MCF 10A (cell line): ENCODE results near the gene RPL26. TPM values are rescaled to one million over a fixed set of nuclear protein-coding genes. Genes with fewer than 3 reads are reported as not detected.
A peak's percentile ranks its signal among the peaks of the same experiment; 100 is the strongest.
"Not testable (repeated sequence)": the region's sequence is repeated elsewhere in the genome, so short reads cannot be mapped to it uniquely, and the experiment has no call there.

Experiments used
- BruUV-seq: library from RNA; stranded (reverse); fragments of 400-500 nt; replicated peaks from 2 replicates; lab custom pipeline; 2021; lab: Mats Ljungman, UMichigan
- CTCF ChIA-PET: fragments of 300-600 bp; sonication (Branson Sonifier 250); formaldehyde crosslinking; extraction: SDS; loops from one replicate; lab custom pipeline; 2021; ENCODE audit warnings: antibody characterized with exemption, inconsistent platforms; lab: Yijun Ruan, JAX
- POLR2A ChIA-PET: fragments of 300-600, 350-650 bp; sonication (Branson Sonifier 250); formaldehyde crosslinking; extraction: SDS; loops from one replicate; lab custom pipeline; 2020; ENCODE audit warnings: antibody characterized with exemption, inconsistent platforms; lab: Yijun Ruan, JAX
- DNase-seq: peaks from one replicate; pipeline ENCODE4 v3.0.0-alpha.2; 2018; ENCODE audit not compliant: unreplicated experiment
- H3K27ac Mint-ChIP-seq: one replicate; pipeline ENCODE4 v1.8.0; 2022; ENCODE audit warnings: mild to moderate bottlenecking, low read depth, mixed read lengths; ENCODE audit not compliant: unreplicated experiment
- H3K27me3 Mint-ChIP-seq: one replicate; pipeline ENCODE4 v1.8.0; 2022; ENCODE audit warnings: mixed read lengths; ENCODE audit not compliant: insufficient read depth, unreplicated experiment
- H3K36me3 Mint-ChIP-seq: one replicate; pipeline ENCODE4 v1.8.0; 2022; ENCODE audit warnings: mild to moderate bottlenecking, moderate library complexity, mixed read lengths; ENCODE audit not compliant: insufficient read depth, unreplicated experiment
- H3K4me1 Mint-ChIP-seq: one replicate; pipeline ENCODE4 v1.8.0; 2022; ENCODE audit warnings: mixed read lengths; ENCODE audit not compliant: insufficient read depth, unreplicated experiment
- H3K4me3 Mint-ChIP-seq: one replicate; pipeline ENCODE4 v1.8.0; 2022; ENCODE audit warnings: mild to moderate bottlenecking, moderate library complexity, mixed read lengths; ENCODE audit not compliant: unreplicated experiment
- H3K9me3 Mint-ChIP-seq: one replicate; pipeline ENCODE4 v1.8.0; 2022; ENCODE audit warnings: mixed read lengths; ENCODE audit not compliant: unreplicated experiment
- intact Hi-C: fragments of 100-400 bp; cut with micrococcal nuclease; formaldehyde crosslinking; loops from 2 replicates; pipeline ENCODE4 v1.14.1; 2022
- total RNA-seq: library from RNA; stranded (reverse); gene quantifications from 2 replicates; pipeline ENCODE4 v1.2.3, GENCODE V29; 2022
- TF ChIP-seq, protein P1 (sequence below): fragments of 200-600 bp; IDR thresholded peaks from one replicate; pipeline ENCODE4 v1.8.0; 2022; ENCODE audit warnings: antibody characterized with exemption, mild to moderate bottlenecking; ENCODE audit not compliant: unreplicated experiment

Gene RPL26
- total RNA-seq, 1 experiment from 2014 or later = 3,179 TPM

DNA sequence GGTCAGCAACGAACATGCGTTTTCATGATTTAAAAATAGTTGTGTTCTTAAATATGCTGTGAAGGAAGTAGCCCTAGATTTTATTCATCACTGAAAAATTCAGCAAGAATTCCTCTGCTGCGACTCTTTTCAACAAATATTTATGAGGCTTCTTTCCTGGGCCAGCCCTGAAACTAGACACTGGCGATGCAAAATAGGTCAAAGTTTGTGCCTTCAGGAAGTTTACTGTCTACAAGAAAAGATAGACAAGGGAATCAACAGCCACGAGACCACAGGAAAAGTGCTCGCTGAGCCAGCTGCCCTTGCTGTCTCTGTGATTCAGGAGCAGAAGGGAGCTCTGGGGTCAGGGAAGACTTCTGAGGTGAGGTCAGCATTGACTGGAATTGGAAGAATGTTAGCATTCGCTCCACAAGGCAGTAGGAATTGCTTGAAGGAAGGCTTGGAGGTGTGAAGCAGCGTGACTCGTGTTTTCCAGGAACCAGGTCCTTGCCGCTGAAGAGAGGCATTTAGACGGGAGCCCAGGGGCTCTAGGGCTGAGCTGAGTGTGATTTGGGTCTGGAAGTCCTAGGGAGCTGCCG is 1.9 kb upstream of the RPL26 start:
- ChIA-PET CTCF (interaction anchor here (0.7 kb wide), 1 partner anchor 328 kb away, joined by 5 read pairs; no protein-coding TSS in a partner anchor), POLR2A (no interaction called here)
- H3K27me3 Mint-ChIP-seq = no peaks in the 10 kb centered on the region
- H3K27ac Mint-ChIP-seq = peak overlapping the region; percentile 100
- intact Hi-C loops = loop anchor here (5.0 kb wide), 3 partner anchors 163 to 323 kb away; partner anchors contain the start of gene HES7
- H3K4me1 Mint-ChIP-seq = peaks cover 14% of the 10 kb centered on the region
- no peak for DNase-seq
- peaks cover 35% of the 10 kb centered on the region for H3K36me3 Mint-ChIP-seq
- TF ChIP-seq, protein P1, sequence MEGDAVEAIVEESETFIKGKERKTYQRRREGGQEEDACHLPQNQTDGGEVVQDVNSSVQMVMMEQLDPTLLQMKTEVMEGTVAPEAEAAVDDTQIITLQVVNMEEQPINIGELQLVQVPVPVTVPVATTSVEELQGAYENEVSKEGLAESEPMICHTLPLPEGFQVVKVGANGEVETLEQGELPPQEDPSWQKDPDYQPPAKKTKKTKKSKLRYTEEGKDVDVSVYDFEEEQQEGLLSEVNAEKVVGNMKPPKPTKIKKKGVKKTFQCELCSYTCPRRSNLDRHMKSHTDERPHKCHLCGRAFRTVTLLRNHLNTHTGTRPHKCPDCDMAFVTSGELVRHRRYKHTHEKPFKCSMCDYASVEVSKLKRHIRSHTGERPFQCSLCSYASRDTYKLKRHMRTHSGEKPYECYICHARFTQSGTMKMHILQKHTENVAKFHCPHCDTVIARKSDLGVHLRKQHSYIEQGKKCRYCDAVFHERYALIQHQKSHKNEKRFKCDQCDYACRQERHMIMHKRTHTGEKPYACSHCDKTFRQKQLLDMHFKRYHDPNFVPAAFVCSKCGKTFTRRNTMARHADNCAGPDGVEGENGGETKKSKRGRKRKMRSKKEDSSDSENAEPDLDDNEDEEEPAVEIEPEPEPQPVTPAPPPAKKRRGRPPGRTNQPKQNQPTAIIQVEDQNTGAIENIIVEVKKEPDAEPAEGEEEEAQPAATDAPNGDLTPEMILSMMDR = no peak
- no peaks in the 10 kb centered on the region for H3K9me3 Mint-ChIP-seq
- no TSS peak for BruUV-seq
- peak overlapping the region; percentile 97 for H3K4me3 Mint-ChIP-seq

GRCh38 chr17:8382880-8383142 is 182 bp downstream of the RPL26 start:
- intact Hi-C loops = loop anchor here (1.0 to 5.0 kb wide), 6 partner anchors 54 to 363 kb away; partner anchors contain the start of gene HES7
- Mint-ChIP-seq H3K4me3 (peak overlapping the region; percentile 97), H3K36me3 (peaks cover 55% of the 10 kb centered on the region), H3K4me1 (peaks cover 21% of the 10 kb centered on the region), H3K27ac (peak overlapping the region; percentile 100), H3K27me3 (no peaks in the 10 kb centered on the region), H3K9me3 (no peaks in the 10 kb centered on the region)
- TF ChIP-seq, protein P1 = no peak
- ChIA-PET POLR2A (interaction anchor here (0.7 to 3.2 kb wide), 19 partner anchors 11 to 365 kb away, joined by 3 to 28 read pairs (median 5); partner anchors contain the start of genes NDEL1 and RANGRF), CTCF (interaction anchor here (0.6 to 1.8 kb wide), 11 partner anchors 9 to 403 kb away, joined by 3 to 6 read pairs (median 4); partner anchors contain the start of gene RNF222)
- no peak for DNase-seq
- BruUV-seq = no TSS peak

- Mint-ChIP-seq H3K4me3 (peak overlapping the region; percentile 97), H3K27me3 (no peaks in the 10 kb centered on the region), H3K9me3 (no peaks in the 10 kb centered on the region), H3K36me3 (peaks cover 61% of the 10 kb centered on the region), H3K27ac (peak overlapping the region; percentile 100), H3K4me1 (peaks cover 23% of the 10 kb centered on the region)
- CTCF ChIA-PET = interaction anchor here (0.6 to 1.8 kb wide), 14 partner anchors 9 to 1195 kb away, joined by 3 to 6 read pairs (median 4); partner anchors contain the start of gene RNF222
- POLR2A ChIA-PET = interaction anchor here (0.7 to 3.2 kb wide), 25 partner anchors 11 to 1193 kb away, joined by 3 to 28 read pairs (median 5); partner anchors contain the start of genes AURKB, NDEL1, PFAS and RANGRF
- DNase-seq = no peak
- TF ChIP-seq, protein P1 = no peak
- BruUV-seq = TSS peak; percentile 68
- intact Hi-C loops = loop anchor here (2.0 to 5.0 kb wide), 4 partner anchors 55 to 320 kb away; partner anchors contain the start of gene HES7
Observed at GRCh38 chr17:8382052-8382879, 727 bp downstream of the RPL26 start.

DNA sequence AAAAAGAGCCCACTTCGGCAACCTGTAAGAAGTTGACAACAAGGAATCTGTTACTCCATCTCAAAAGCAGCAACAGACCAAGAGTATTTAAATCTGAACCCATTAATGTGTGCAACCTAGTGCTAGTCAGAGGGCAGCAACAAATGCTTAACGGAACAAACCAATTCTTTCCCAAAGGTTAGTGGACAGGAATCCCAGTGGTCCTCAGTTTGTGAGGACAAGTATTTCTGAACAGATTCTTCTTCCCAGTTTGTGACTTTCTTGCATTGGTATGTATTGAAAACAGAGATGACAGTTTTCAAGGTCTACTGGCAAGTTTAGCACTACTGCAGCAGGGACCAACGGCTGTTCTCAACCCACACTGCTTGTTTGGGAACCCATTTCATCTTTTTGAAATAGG is 2.9 kb downstream of the RPL26 start:
- BruUV-seq = no TSS peak
- ChIA-PET CTCF (interaction anchor here (0.6 kb wide), 1 partner anchor 374 kb away, joined by 3 read pairs; no protein-coding TSS in a partner anchor), POLR2A (no interaction called here)
- no peaks in the 10 kb centered on the region for H3K27me3 Mint-ChIP-seq
- H3K27ac Mint-ChIP-seq = no peak overlapping the region
- TF ChIP-seq, protein P1 = no peak
- no peaks in the 10 kb centered on the region for H3K9me3 Mint-ChIP-seq
- peaks cover 29% of the 10 kb centered on the region for H3K4me1 Mint-ChIP-seq
- H3K36me3 Mint-ChIP-seq = peaks cover 78% of the 10 kb centered on the region
- DNase-seq = no peak
- intact Hi-C loops = loop anchor here (5.0 kb wide), 3 partner anchors 158 to 318 kb away; partner anchors contain the start of gene HES7
- H3K4me3 Mint-ChIP-seq = peak overlapping the region; percentile 97

GRCh38 chr17:8378117-8378516 is 4.9 kb downstream of the RPL26 start:
- CTCF ChIA-PET = interaction anchor here (0.7 kb wide), 1 partner anchor 1179 kb away, joined by 4 read pairs; no protein-coding TSS in a partner anchor
- DNase-seq, BruUV-seq, H3K27ac Mint-ChIP-seq, intact Hi-C loops, H3K9me3 Mint-ChIP-seq, H3K27me3 Mint-ChIP-seq: not testable (repeated sequence)
- peak overlapping the region; percentile 97 for H3K4me3 Mint-ChIP-seq
- peaks cover 76% of the 10 kb centered on the region for H3K36me3 Mint-ChIP-seq
- H3K4me1 Mint-ChIP-seq = peaks cover 26% of the 10 kb centered on the region
- POLR2A ChIA-PET = interaction anchor here (0.6 to 2.9 kb wide), 4 partner anchors 22 to 251 kb away, joined by 3 to 17 read pairs (median 4); partner anchors contain the start of genes CTC1 and PFAS
